ENCODE data around the gene RAPGEFL1. TPM values are rescaled to one million over a fixed set of nuclear protein-coding genes. Genes with fewer than 3 reads are reported as not detected.

The RAPGEFL1 gene
- total RNA-seq, 1 donor from 2014 or later = 6.8 TPM

GRCh38 chr17:40173091-40173777 lies 4.0 kb upstream of the RAPGEFL1 start:
- H3K36me3 ChIP-seq = peaks cover 15% of the 10 kb centered on the region

GRCh38 chr17:40173778-40174135 lies 3.5 kb upstream of the RAPGEFL1 start:
- H3K27ac Mint-ChIP-seq = no peak overlapping the region
- no peak overlapping the region for H3K27ac ChIP-seq
- no peak overlapping the region for H3K4me3 ChIP-seq
- no peak overlapping the region for H2AFZ ChIP-seq (replicated peaks)
- peaks cover 25% of the 10 kb centered on the region for H3K4me1 ChIP-seq
- no peak overlapping the region for H3K4me2 ChIP-seq
- peaks cover 15% of the 10 kb centered on the region for H3K36me3 ChIP-seq
- peaks cover 27% of the 10 kb centered on the region for H3K36me3 Mint-ChIP-seq
- no peaks in the 10 kb centered on the region for H3K27me3 ChIP-seq
- peaks cover under 1% of the 10 kb centered on the region for H3K27me3 Mint-ChIP-seq (ENCODE audit: insufficient read depth, low read depth)
- TF ChIP-seq EZH2 (IDR thresholded peaks at IDR 0.05) = no peak
- no peak for TF ChIP-seq EZH2phosphoT487 (IDR thresholded peaks at IDR 0.05)
- no peak for TF ChIP-seq CTCF (IDR thresholded peaks at IDR 0.05)
- no peak overlapping the region for H3K4me3 Mint-ChIP-seq
- no peak overlapping the region for H3K9ac ChIP-seq
- no peaks in the 10 kb centered on the region for H3K9me3 ChIP-seq (ENCODE audit: low read depth)
- peaks cover 64% of the 10 kb centered on the region for H3F3A ChIP-seq (ENCODE audit: low read depth)
- no peaks in the 10 kb centered on the region for H3K9me3 Mint-ChIP-seq
- peaks cover 3% of the 10 kb centered on the region for H3K79me2 ChIP-seq (ENCODE audit: low read depth)
- DNase-seq (ENCODE audit: low spot score) = no peak
- H4K20me1 ChIP-seq (ENCODE audit: low read depth) = peaks cover 36% of the 10 kb centered on the region
- H3K4me1 Mint-ChIP-seq = peaks cover 34% of the 10 kb centered on the region

More at GRCh38 chr17:40173091-40173777, 4.0 kb upstream of the RAPGEFL1 start:
- Mint-ChIP-seq H3K4me3 (no peak overlapping the region), H3K36me3 (peaks cover 28% of the 10 kb centered on the region), H3K9me3 (no peaks in the 10 kb centered on the region), H3K27me3 (ENCODE audit: insufficient read depth, low read depth) (peaks cover 2% of the 10 kb centered on the region), H3K27ac (no peak overlapping the region), H3K4me1 (peaks cover 30% of the 10 kb centered on the region)
- no peak overlapping the region for H3K4me3 ChIP-seq
- peaks cover 25% of the 10 kb centered on the region for H3K4me1 ChIP-seq
- no peak overlapping the region for H3K27ac ChIP-seq
- peaks cover 3% of the 10 kb centered on the region for H3K79me2 ChIP-seq (ENCODE audit: low read depth)
- H3F3A ChIP-seq (ENCODE audit: low read depth) = peaks cover 66% of the 10 kb centered on the region
- DNase-seq (ENCODE audit: low spot score) = no peak
- H3K27me3 ChIP-seq = no peaks in the 10 kb centered on the region
- H3K9ac ChIP-seq = no peak overlapping the region
- no peak overlapping the region for H2AFZ ChIP-seq (replicated peaks)
- no peaks in the 10 kb centered on the region for H3K9me3 ChIP-seq (ENCODE audit: low read depth)
- TF ChIP-seq EZH2 (IDR thresholded peaks at IDR 0.05) (no peak), CTCF (IDR thresholded peaks at IDR 0.05) (no peak), EZH2phosphoT487 (IDR thresholded peaks at IDR 0.05) (no peak)
- peaks cover 35% of the 10 kb centered on the region for H4K20me1 ChIP-seq (ENCODE audit: low read depth)
- no peak overlapping the region for H3K4me2 ChIP-seq

- Mint-ChIP-seq H3K4me3 (peak overlapping the region; percentile 50), H3K27me3 (ENCODE audit: insufficient read depth, low read depth) (no peaks in the 10 kb centered on the region), H3K36me3 (peaks cover 24% of the 10 kb centered on the region), H3K27ac (peak overlapping the region; percentile 16), H3K4me1 (peaks cover 34% of the 10 kb centered on the region), H3K9me3 (no peaks in the 10 kb centered on the region)
- no peaks in the 10 kb centered on the region for H3K27me3 ChIP-seq
- H3K4me2 ChIP-seq = no peak overlapping the region
- no peak overlapping the region for H3K4me3 ChIP-seq
- no peaks in the 10 kb centered on the region for H3K9me3 ChIP-seq (ENCODE audit: low read depth)
- DNase-seq (ENCODE audit: low spot score) = peak; percentile 37
- H3K27ac ChIP-seq = no peak overlapping the region
- peaks cover 11% of the 10 kb centered on the region for H3K36me3 ChIP-seq
- H3F3A ChIP-seq (ENCODE audit: low read depth) = peaks cover 57% of the 10 kb centered on the region
- no peak overlapping the region for H3K9ac ChIP-seq
- peaks cover 26% of the 10 kb centered on the region for H3K4me1 ChIP-seq
- peaks cover 37% of the 10 kb centered on the region for H4K20me1 ChIP-seq (ENCODE audit: low read depth)
- TF ChIP-seq EZH2phosphoT487 (IDR thresholded peaks at IDR 0.05) (no peak), CTCF (IDR thresholded peaks at IDR 0.05) (no peak), EZH2 (IDR thresholded peaks at IDR 0.05) (no peak)
- H3K79me2 ChIP-seq (ENCODE audit: low read depth) = no peaks in the 10 kb centered on the region
- no peak overlapping the region for H2AFZ ChIP-seq (replicated peaks)
Observed at GRCh38 chr17:40174514-40174913, 2.8 kb upstream of the RAPGEFL1 start.

All from neural progenitor cell (in vitro differentiated cells).